SIG-M5 treated with dmso at 0.1 percent for 504 hours (cell line): ENCODE measurements around the gene SLC25A41.

Experiments used
- DNase-seq: peaks from one replicate; lab custom pipeline; 2025; ENCODE audit not compliant: unreplicated experiment; lab: John Stamatoyannopoulos, UW

SLC25A41 gene

DNA sequence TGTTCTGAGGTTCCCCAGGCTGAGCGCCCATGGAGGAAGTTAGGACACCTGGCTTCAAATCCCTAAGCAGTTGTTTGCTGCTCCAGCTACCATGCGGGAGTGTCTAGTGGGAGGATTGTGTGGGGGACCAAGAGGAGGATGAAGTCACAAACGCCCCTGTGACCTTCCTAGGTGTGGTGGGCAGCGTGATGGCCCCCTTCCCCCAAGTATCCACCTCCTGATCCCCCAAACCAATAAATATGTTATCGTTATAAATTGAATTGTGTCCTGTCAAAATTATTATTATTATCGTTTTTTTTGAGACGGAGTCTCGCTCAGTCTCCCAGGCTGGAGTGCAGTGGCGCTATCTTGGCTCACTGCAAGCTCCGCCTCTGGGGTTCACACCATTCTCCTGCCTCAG, at the start of gene SLC25A41:
Gene SLC25A41, minus strand, starts transcription at position 101 of the 400 bp plus-strand sequence. Its CDS starts 70 bp downstream, at position 31.
- DNase-seq: no peak

DNA sequence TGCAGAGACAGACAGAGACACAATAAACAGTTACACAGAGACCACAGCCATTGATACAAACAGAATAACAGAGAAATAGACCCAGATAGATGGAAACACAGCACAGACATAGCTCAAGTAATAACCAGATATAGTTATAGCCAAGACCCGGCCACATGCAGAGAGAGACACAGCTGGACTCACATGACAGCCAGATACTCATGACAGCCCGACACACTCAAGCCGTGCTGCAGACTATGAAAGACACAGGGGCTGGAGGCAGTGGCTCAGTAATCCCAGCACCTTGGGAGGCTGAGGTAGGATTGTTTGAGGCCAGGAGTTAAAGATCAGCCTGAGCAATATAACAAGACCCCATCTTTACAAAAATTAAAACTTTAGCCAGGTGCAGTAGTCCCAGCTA, 49.7 kb upstream of the SLC25A41 start:
- DNase-seq: no peak

DNA sequence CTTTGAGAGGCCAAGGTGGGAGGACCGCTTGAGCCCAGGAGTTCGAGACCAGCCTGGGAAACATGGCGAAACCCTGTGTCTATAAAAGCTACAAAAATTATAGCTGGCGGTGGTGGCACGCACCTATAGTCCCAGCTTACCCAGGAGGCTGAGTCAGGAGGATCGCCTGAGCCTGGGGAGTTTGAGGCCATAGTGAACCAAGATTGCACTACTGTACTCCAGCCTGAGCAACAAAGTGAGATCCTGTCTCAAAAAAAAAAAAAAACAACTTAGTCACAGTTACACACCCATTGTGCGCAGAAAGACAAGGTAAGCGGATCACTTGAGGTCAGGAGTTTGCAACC, 48.8 kb upstream of the SLC25A41 start:
- no peak for DNase-seq

DNA sequence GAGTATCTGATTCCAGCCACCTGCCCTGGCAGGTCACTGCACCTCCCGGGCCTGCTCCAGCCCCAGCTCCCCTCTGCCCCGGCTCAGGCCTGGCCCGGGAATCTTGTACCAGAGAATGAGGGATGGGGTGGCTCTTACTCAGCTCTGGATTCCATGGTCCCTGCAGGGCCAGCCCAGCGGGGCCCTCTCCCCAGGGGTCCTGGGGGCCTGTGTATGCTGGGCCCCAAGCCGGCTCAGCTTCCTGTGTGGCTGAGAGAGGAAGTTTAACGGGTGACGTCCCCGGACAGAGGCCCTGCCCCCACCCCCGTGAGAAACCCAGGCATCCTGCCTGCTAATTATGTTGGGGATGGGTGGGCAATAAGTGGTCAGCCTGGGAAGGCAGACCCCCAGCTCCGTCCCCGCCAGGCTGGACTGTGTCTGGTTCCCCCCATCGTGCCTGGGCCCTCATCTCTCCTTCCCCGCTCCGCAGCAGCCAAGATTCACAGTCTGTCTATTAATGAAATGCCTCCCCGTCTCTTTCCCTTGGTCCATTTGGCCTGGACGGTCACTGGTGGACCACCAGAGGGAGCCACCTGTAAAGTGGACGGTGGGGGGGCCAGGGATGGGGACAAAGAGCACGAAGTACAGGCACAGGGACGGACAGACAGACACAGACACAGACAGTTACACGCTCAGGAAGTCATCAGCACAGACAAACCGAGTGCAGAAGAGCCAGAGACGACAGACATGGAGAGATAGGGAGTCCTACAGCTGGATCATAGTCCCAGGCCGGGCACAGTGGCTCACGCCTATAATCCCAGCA, 48.2 kb upstream of the SLC25A41 start, which contains the start of gene DENND1C:
Gene DENND1C, minus strand, starts transcription at position 247 of the 802 bp plus-strand sequence. Its CDS starts 92 bp downstream, at position 155.
- peak; percentile 41 for DNase-seq

DNA sequence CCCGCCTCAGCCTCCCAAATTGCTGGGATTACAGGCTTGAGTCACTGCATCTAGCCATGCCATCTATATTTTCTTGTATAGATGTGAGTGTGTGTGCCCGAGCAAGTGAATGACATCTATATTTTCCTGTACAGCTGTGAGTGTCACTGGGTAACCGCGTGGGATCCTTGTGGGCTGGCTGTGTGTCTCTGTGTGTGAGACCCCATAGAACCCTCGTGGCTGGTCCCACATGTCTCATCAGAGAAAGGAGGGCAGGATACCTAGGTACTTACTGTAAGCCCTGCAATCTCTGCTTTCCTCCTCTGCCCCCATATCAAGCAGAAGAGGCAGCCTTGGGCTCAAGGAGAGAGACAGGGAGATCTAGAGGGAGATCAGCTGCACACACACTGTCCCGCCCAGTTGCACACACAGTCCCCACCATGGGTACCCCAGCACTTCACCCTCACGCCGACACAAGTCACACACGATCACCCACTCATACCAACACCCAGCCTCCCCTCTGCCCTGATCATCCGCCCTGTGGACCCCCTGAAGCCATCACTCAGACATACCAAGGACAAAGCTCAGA, 47.4 kb upstream of the SLC25A41 start:
- DNase-seq: no peak

DNA sequence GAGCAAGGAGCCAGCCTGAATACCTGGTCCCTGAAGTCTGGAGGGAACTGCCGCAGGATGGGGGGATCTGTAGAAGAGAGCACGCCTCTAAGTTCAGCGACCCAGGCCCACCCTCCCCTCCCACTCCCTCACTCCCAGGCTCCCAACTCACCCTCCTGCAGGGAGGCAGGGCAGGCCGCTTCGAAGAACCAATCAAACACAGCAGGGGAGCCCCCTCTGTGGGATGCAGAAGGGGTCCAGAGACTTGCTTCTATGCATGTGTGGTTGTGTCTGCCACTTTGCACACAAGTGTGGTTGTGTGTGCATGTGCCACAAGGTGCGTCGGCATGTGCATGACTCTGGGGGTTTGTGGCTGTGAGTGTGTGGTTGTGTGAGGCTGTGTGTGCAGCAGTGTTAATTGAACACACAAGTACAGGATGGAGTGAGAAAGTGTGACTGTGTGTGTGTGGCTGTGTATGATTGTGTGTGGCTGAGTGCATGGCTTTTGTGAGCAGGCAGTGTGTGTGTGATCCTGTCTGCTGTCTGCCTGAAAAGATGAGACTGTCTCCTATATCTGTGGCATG, 46.4 kb upstream of the SLC25A41 start:
- no peak for DNase-seq

DNA sequence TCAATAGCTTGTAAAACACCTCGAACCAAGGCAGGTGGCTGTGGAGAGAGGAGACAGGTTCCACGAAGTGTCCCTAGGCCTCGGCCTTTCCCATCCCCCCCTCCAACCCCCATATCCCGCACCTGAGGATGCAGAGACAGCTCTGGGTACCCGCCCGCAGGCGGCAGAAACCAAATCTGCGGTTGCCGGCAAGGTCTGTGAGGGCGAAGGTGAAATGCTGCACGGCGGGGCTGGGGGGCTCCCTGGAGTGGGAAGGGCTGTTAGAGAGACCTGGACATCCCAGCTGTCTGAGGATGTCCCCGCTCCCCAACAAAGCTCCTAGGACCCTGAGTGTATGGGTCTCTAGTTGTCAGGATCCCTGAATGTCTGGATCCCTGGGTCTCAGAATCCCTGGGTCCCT, 45.3 kb upstream of the SLC25A41 start:
- DNase-seq: no peak

DNA sequence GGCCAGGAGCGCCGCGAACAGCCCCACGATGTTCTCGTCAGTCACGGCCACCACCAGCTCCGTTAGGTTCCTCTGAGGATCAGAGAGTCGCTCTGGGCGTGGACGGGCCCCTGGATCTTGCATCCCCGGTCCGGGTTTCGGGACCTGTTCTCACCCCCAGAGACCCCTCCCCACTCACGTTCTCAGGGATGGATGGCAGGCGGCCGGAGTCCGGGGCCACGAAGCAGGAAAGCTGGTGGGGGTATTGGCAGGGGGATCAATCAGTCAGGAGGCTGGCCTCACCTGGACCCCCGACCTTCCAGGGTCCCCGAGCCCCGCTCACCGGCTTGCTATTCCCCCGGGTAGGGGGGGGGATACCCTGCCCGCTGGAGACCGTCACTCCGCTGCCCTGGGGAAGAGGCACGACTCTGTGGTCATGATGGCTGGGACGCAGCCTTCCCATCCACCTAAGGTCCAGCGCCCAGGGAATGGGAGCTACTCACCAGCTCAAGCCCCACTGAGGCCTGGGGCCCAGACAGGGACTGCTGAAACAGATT, 43.4 kb upstream of the SLC25A41 start:
- no peak for DNase-seq

DNA sequence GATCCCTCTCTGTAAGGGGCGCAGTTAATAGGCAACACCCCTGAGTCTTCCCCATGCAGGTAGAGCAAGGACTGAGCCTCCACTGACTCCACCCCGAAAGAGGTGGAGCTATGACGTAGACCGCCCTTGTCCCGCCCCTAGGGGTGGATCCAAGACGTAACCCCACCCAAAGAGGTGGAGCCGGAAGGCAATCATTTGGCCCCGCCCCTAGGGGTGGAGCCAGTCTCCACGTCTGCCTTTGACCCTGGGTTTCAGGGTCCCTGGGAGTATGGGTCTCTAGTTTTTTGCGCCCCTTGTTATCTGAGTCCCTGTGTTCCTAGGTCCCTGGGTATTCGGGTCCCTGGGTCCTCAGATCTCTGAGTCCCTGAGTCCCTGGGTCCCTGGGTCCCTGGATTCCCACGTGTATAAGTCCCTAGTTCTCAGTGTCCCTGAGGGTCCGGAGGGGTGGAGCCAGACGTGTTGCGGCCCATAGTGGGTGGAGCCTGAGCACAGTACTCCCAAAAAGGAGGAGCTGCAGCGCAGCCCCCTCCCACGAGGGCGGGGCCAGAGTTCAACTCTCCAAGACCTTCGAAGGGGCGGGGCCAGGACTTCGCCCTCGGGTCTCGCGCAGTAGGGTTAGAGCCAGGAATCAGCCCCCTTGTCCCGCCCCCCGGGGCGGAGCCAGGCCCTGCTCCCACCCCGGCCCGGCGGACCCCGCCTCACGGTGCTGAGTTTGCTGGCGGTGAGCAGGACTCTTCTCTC, 42.8 kb upstream of the SLC25A41 start:
- no peak for DNase-seq

DNA sequence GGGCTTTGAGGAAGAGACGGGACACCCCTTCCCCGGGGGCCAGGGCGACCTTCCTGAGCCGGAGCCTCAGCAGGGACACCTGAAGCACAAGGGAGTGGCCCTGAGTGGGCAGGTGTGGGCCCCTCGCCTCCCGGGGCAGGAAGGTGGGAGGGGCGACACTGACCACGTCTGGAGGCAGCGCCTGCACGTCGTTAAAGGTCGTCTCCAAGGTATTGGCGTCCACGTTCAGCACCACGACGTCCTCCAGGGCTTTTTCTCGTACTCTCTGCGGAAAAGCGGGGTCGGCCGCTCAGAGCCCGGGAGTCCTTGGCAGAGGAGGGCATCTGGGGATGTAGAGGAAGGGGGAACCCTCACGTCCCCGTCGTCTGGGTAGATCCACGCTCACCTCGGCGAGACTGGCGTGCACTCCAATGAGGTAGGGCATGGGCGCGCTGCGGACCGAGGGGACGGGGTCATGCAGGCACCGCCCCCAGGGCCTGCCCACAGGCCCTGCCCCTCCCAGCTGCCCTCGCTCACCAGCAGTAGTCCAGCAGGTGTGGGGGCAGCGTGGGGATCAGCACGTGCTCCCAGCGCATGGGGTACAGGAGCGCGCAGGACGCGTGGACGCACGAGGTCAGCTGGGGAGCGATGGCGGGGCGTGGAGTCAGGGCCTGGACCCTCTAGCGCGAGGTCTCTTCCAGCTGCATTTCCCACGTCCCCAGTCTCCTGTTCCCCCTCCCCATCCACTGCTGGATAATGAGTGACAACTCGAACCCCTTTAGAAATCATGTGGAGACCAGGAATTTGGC, 42.0 kb upstream of the SLC25A41 start:
- no peak for DNase-seq

DNA sequence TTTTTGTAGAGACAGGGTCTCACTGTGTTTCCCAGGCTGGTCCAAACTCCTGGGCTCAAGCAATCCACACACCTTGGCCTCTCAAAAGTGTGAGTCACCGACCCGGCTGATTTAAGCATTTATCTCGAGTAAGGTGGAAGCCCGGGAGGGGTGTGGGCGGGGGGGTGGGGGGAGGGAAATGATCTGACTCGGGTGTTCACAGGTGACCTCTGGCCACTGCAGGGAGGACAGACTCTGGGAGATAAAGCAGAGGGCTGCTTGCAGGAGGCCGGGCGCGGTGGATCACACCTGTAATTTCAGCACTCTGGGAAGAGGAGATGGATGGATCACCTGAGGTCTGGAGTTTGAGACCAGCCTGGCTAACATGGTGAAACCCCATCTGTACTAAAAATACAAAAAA, 40.1 kb upstream of the SLC25A41 start:
- no peak for DNase-seq

DNA sequence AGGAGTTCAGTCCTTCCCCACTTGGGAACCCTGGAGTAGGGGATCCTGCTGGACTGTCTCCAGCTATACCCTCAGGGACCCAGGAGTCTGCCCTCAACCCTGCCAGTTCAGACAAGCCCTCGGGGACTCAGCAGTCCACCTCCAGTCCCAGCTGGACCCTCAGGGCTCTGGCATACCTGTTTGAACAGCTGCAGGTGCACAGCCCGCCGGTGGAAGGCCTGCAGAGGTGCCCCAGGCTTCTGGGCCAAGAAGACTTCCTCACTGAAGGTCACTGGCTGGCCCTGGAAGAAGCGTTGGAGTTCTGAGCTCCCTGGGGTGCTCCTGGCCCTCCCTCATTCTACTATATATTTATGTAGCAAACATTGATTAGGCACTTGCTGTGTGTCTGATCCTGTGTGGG, 39.1 kb upstream of the SLC25A41 start:
- DNase-seq: no peak

DNA sequence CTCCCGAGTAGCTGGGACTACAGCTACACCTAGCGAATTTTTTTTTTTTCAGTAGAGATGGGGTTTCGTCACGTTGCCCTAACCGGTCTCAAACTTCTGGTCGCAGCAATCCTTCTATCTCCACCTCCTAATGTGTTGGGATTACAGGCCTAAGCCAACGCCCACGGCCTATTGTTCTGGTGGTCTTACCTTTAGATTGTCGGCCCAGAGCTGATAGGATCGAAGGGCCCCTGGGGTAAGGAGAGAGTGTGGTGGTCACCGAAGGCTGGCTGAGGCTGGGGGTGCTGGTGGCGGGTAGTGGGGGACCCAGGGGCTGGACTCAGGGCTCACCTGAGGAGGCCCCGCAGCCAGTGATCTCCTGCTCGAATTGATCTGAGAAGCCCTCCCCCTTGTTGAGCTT, 37.5 kb upstream of the SLC25A41 start:
- DNase-seq: no peak

DNA sequence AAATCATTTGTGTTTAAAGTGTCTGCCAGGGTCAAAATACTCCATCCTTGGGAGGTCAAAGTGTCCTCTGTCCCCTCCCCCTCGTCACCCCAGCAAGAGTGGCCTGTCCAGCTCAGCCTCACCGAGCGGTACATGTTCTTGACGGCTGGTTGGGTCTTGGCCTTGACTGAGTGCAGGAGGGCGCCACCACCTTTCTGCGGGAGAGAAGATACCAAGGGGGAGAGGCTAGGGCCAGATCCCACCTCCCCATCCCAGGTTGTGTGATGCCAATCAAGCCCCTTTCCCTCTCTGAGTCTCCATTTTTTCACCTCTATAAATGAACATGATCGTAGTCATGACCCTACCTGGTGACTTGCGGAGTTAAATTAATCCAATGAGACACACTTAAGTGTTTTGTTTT, 36.6 kb upstream of the SLC25A41 start:
- DNase-seq: no peak

DNA sequence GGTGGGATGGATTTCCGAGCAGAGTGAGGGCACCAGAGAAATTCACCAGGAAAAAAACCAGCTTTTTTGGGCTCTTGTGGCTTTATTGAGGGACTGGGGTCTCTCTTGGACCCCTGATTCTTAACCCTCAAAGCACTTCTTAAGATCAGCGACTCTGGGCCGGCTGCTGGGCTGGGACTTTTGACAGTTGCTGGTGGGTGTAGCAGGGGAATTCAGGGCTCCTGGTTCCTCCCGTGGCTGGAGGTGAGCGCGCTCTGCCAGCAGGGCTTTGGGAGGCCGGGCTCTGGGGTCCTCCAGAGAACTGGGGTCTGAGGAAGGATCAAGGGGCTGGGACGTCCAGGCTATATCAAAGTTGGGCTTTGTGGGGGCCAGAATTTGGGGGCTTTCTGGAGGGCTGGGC, 33.8 kb upstream of the SLC25A41 start:
- DNase-seq: no peak

DNA sequence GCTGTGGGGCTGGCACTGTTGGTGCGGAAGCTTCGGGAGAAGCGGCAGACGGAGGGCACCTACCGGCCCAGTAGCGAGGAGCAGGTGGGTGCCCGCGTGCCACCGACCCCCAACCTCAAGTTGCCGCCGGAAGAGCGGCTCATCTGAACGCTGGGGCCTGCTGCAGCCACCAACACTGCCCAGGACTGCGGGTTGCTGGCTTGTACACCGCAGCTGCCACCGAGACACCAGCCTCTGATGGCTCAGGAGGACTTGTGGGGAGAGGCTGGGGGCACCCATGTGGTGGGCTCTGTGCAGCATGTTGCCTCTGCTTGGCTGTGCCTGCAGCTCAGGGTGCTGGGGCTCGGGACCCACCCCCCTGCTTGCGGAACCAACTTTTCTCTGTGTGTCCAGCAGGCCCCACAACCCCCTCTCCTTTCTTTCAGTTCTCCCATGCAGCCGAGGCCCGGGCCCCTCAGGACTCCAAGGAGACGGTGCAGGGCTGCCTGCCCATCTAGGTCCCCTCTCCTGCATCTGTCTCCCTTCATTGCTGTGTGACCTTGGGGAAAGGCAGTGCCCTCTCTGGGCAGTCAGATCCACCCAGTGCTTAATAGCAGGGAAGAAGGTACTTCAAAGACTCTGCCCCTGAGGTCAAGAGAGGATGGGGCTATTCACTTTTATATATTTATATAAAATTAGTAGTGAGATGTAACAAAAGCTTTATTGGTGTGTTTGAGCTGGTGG, 33.1 kb upstream of the SLC25A41 start:
- DNase-seq: no peak

DNA sequence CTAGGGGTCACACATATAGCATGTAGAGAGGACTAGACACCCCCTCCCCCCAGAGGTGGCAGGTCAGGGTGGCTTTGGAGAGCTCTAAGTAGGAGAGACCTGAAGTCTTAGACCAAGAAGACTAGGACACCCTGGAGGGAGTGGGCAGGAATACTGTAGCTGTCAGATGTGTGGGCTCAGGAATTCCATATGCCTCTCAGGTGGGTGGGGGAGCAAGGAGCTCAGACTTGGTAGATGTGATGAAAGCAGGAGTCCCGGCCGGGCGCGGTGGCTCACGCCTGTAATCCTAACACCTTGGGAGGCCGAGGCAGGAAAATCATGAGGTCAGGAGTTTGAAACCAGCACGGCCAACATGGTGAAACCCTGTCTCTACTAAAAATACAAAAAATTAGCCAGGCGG, 32.1 kb upstream of the SLC25A41 start:
- no peak for DNase-seq

DNA sequence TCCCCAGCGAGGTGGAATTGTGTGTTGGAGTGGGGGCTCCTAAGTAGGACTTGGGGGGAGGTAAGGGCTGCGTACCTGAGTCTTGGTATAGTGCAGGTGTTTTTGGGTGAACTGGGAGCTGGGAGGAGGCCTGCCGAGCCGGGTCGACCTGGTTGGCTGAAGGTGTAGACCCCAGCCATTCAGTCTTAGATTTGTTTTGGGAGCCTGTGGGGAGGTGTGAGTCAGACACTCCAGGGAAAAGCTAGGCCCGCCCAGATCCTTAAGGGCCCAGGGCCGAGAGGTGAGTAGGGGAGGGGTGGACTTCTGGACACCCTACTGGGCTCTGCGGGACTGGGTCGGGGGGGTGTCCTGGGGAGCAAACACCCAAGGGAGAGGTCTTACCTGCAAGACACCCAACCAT, 31.4 kb upstream of the SLC25A41 start:
- no peak for DNase-seq

DNA sequence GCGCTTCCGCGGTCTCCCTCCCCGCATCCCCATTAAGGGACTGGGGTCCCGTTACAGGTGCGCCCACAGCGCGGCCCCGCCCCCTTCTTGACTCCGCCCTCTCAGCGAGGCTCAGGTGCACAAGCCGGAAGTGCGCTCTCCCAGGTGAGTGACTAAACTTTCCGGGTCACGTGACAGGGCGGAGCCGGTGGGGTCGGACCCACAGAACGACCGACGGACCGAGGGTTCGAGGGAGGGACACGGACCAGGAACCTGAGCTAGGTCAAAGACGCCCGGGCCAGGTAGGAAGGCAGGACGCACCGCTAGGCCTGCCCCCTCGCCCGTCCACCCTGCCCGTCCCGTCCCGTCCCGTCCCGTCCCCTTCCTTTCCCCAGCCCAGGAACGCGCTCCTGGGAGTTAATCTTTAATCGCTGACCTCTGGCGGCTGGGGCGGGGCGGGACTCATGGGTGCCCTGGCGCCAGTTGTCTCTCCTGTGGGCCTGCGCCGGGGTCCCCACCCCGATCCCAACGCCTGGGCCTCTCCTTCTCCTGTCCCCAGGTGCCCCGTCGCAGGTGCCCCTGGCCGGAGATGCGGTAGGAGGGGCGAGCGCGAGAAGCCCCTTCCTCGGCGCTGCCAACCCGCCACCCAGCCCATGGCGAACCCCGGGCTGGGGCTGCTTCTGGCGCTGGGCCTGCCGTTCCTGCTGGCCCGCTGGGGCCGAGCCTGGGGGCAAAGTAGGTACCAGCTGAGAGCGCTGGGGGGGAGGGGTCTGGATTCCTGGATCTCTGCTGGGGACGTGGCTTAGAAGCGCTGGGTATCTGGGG, 30.7 kb upstream of the SLC25A41 start, which contains the start of gene CRB3:
Gene CRB3, plus strand, starts transcription at position 202 of the 804 bp plus-strand sequence. Its CDS starts 431 bp downstream, at position 633.
- DNase-seq: no peak
